ENCODE data around the gene TLDC2. TPM values are rescaled to one million over a fixed set of nuclear protein-coding genes. Genes with fewer than 3 reads are reported as not detected.
"Not testable (repeated sequence)": the region's sequence is repeated elsewhere in the genome, so short reads cannot be mapped to it uniquely, and the experiment has no call there.

The TLDC2 gene
- total and polyA plus RNA-seq, 4 donors: 0.36 to 4.1 TPM; not detected in 2

- no peak overlapping the region for H3K4me3 ChIP-seq (ENCODE audit: low read length in 2 of 2)
- H3K9me3 ChIP-seq (ENCODE audit: control insufficient read depth, low read length): no peaks in the 10 kb centered on the region
- WGBS, 2 donors: 1% methylated on average over 19 to 28 of the region's 28 CpGs
- peak; percentile 96 to 97 for DNase-seq
- no peaks in the 10 kb centered on the region for H3K36me3 ChIP-seq (ENCODE audit: control insufficient read depth in 1 of 2, insufficient read depth in 2 of 2, low read length in 1 of 2)
- intact Hi-C loops (cut with DNase I): no loop called here
- no peaks in the 10 kb centered on the region for H3K4me1 ChIP-seq (ENCODE audit: control insufficient read depth in 1 of 2, insufficient read depth in 2 of 2, low read length in 2 of 2)
- peak; percentile 93 for ATAC-seq (ENCODE audit: low FRiP score)
- peak overlapping the region in 1 of 2 donors; percentile 83 for H3K27ac ChIP-seq (ENCODE audit: low read depth in 1 of 2, low read length in 2 of 2)
- H3K27me3 ChIP-seq (ENCODE audit: control insufficient read depth in 1 of 2, insufficient read depth in 2 of 2, low read length in 1 of 2): no peaks in the 10 kb centered on the region
Observed at GRCh38 chr20:36835453-36836198, 40.3 kb upstream of the TLDC2 start.

- intact Hi-C loops (cut with DNase I): no loop called here
- ATAC-seq (ENCODE audit: low FRiP score): no peak
- DNase-seq: peak in 1 of 2 donors; percentile 78
- no peaks in the 10 kb centered on the region for H3K4me1 ChIP-seq (ENCODE audit: control insufficient read depth in 1 of 2, insufficient read depth in 2 of 2, low read length in 2 of 2)
- no peaks in the 10 kb centered on the region for H3K36me3 ChIP-seq (ENCODE audit: control insufficient read depth in 1 of 2, insufficient read depth in 2 of 2, low read length in 1 of 2)
- no peaks in the 10 kb centered on the region for H3K27me3 ChIP-seq (ENCODE audit: control insufficient read depth in 1 of 2, insufficient read depth in 2 of 2, low read length in 1 of 2)
- H3K9me3 ChIP-seq (ENCODE audit: control insufficient read depth, low read length): no peaks in the 10 kb centered on the region
- no peak overlapping the region for H3K4me3 ChIP-seq (ENCODE audit: low read length in 2 of 2)
- 83 to 89% methylated on average over 9 of the region's 9 CpGs for WGBS, 2 donors
- H3K27ac ChIP-seq (ENCODE audit: low read depth in 1 of 2, low read length in 2 of 2): peak overlapping the region in 1 of 2 donors; percentile 48
Observed at GRCh38 chr20:36836591-36837269, 39.2 kb upstream of the TLDC2 start.

- intact Hi-C loops (cut with DNase I); ATAC-seq (ENCODE audit: low FRiP score); H3K9me3 ChIP-seq (ENCODE audit: control insufficient read depth, low read length); H3K27me3 ChIP-seq (ENCODE audit: control insufficient read depth in 1 of 2, insufficient read depth in 2 of 2, low read length in 1 of 2); H3K4me3 ChIP-seq (ENCODE audit: low read length in 2 of 2); H3K27ac ChIP-seq (ENCODE audit: low read depth in 1 of 2, low read length in 2 of 2); H3K36me3 ChIP-seq (ENCODE audit: control insufficient read depth in 1 of 2, insufficient read depth in 2 of 2, low read length in 1 of 2); H3K4me1 ChIP-seq (ENCODE audit: control insufficient read depth in 1 of 2, insufficient read depth in 2 of 2, low read length in 2 of 2); DNase-seq: not testable (repeated sequence)
- 93 to 97% methylated on average over 3 of the region's 3 CpGs for WGBS, 2 donors
Observed at GRCh38 chr20:36838376-36838775, 37.6 kb upstream of the TLDC2 start.

- ATAC-seq (ENCODE audit: low FRiP score) (no peak), DNase-seq (no peak)
- Histone ChIP-seq H3K4me3 (ENCODE audit: low read length in 2 of 2) (no peak overlapping the region), H3K27me3 (ENCODE audit: control insufficient read depth in 1 of 2, insufficient read depth in 2 of 2, low read length in 1 of 2) (no peaks in the 10 kb centered on the region), H3K9me3 (ENCODE audit: control insufficient read depth, low read length) (no peaks in the 10 kb centered on the region), H3K36me3 (ENCODE audit: control insufficient read depth in 1 of 2, insufficient read depth in 2 of 2, low read length in 1 of 2) (no peaks in the 10 kb centered on the region), H3K27ac (ENCODE audit: low read depth in 1 of 2, low read length in 2 of 2) (no peak overlapping the region), H3K4me1 (ENCODE audit: control insufficient read depth in 1 of 2, insufficient read depth in 2 of 2, low read length in 2 of 2) (no peaks in the 10 kb centered on the region)
- intact Hi-C loops (cut with DNase I): no loop called here
- WGBS, 2 donors: 94 to 96% methylated on average over 23 of the region's 23 CpGs
Observed at GRCh38 chr20:36839150-36839549, 36.8 kb upstream of the TLDC2 start.

GRCh38 chr20:36841030-36841429, 34.9 kb upstream of the TLDC2 start:
- DNase-seq; H3K4me3 ChIP-seq (ENCODE audit: low read length in 2 of 2); H3K36me3 ChIP-seq (ENCODE audit: control insufficient read depth in 1 of 2, insufficient read depth in 2 of 2, low read length in 1 of 2); ATAC-seq (ENCODE audit: low FRiP score); H3K27me3 ChIP-seq (ENCODE audit: control insufficient read depth in 1 of 2, insufficient read depth in 2 of 2, low read length in 1 of 2); H3K4me1 ChIP-seq (ENCODE audit: control insufficient read depth in 1 of 2, insufficient read depth in 2 of 2, low read length in 2 of 2); intact Hi-C loops (cut with DNase I); H3K9me3 ChIP-seq (ENCODE audit: control insufficient read depth, low read length); H3K27ac ChIP-seq (ENCODE audit: low read depth in 1 of 2, low read length in 2 of 2): not testable (repeated sequence)
- WGBS, 2 donors: 94 to 99% methylated on average over 9 of the region's 9 CpGs

GRCh38 chr20:36845288-36845971, 30.5 kb upstream of the TLDC2 start:
- WGBS, 2 donors: 36 to 44% methylated on average over 10 of the region's 10 CpGs
- intact Hi-C loops (cut with DNase I): no loop called here
- Histone ChIP-seq H3K4me1 (ENCODE audit: control insufficient read depth in 1 of 2, insufficient read depth in 2 of 2, low read length in 2 of 2) (no peaks in the 10 kb centered on the region), H3K36me3 (ENCODE audit: control insufficient read depth in 1 of 2, insufficient read depth in 2 of 2, low read length in 1 of 2) (no peaks in the 10 kb centered on the region), H3K27ac (ENCODE audit: low read depth in 1 of 2, low read length in 2 of 2) (peak overlapping the region in 1 of 2 donors; percentile 6), H3K4me3 (ENCODE audit: low read length in 2 of 2) (no peak overlapping the region), H3K9me3 (ENCODE audit: control insufficient read depth, low read length) (no peaks in the 10 kb centered on the region), H3K27me3 (ENCODE audit: control insufficient read depth in 1 of 2, insufficient read depth in 2 of 2, low read length in 1 of 2) (no peaks in the 10 kb centered on the region)
- DNase-seq (no peak), ATAC-seq (ENCODE audit: low FRiP score) (no peak)

- 53 to 58% methylated on average over 18 of the region's 18 CpGs for WGBS, 2 donors
- DNase-seq (peak; percentile 86 to 93), ATAC-seq (ENCODE audit: low FRiP score) (peak; percentile 77)
- Histone ChIP-seq H3K36me3 (ENCODE audit: control insufficient read depth in 1 of 2, insufficient read depth in 2 of 2, low read length in 1 of 2) (no peaks in the 10 kb centered on the region), H3K27ac (ENCODE audit: low read depth in 1 of 2, low read length in 2 of 2) (peak overlapping the region; percentile 12 to 97), H3K27me3 (ENCODE audit: control insufficient read depth in 1 of 2, insufficient read depth in 2 of 2, low read length in 1 of 2) (no peaks in the 10 kb centered on the region), H3K4me3 (ENCODE audit: low read length in 2 of 2) (no peak overlapping the region), H3K9me3 (ENCODE audit: control insufficient read depth, low read length) (no peaks in the 10 kb centered on the region), H3K4me1 (ENCODE audit: control insufficient read depth in 1 of 2, insufficient read depth in 2 of 2, low read length in 2 of 2) (no peaks in the 10 kb centered on the region)
- intact Hi-C loops (cut with DNase I): no loop called here
Observed at GRCh38 chr20:36847009-36847709, 28.8 kb upstream of the TLDC2 start.

GRCh38 chr20:36847710-36848040, 28.3 kb upstream of the TLDC2 start:
- ATAC-seq (ENCODE audit: low FRiP score): peak; percentile 2
- no peaks in the 10 kb centered on the region for H3K36me3 ChIP-seq (ENCODE audit: control insufficient read depth in 1 of 2, insufficient read depth in 2 of 2, low read length in 1 of 2)
- WGBS, 2 donors: 16 to 27% methylated on average over 1 of the region's 1 CpG

More at GRCh38 chr20:36847710-36848040, 28.3 kb upstream of the TLDC2 start:
- Histone ChIP-seq H3K4me3 (ENCODE audit: low read length in 2 of 2) (no peak overlapping the region), H3K27ac (ENCODE audit: low read depth in 1 of 2, low read length in 2 of 2) (peak overlapping the region; percentile 72 to 97), H3K4me1 (ENCODE audit: control insufficient read depth in 1 of 2, insufficient read depth in 2 of 2, low read length in 2 of 2) (no peaks in the 10 kb centered on the region), H3K27me3 (ENCODE audit: control insufficient read depth in 1 of 2, insufficient read depth in 2 of 2, low read length in 1 of 2) (no peaks in the 10 kb centered on the region), H3K9me3 (ENCODE audit: control insufficient read depth, low read length) (no peaks in the 10 kb centered on the region)
- DNase-seq: no peak
- intact Hi-C loops (cut with DNase I): no loop called here
